ENCODE measurements around the gene SULT1E1. TPM values are rescaled to one million over a fixed set of nuclear protein-coding genes. Genes with fewer than 3 reads are reported as not detected.

Gene SULT1E1
- total RNA-seq, 6 experiments from 2014 or later, result 5.1 to 22.3 (median 6.6) TPM

DNA sequence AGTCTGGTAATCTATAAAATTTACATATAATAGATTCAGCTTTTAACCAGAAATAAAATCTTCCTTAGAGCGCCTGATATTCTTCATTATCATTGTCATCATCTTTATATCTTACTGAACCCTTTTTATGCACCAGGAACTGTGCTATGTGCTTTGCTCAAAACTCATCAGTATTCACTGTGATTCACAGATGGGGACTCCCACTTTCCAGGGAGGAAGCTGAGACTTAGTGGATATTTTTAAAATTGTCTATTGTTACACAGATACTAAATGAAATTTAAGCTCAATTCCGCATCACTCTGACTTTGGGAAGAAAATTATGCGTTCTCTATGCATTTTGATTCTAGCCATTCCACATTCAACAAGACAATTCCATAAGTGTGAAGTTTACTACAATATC is 34.8 kb upstream of the SULT1E1 start:
- no peaks in the 10 kb centered on the region for H3K4me1 ChIP-seq
- no peaks in the 10 kb centered on the region for H3K36me3 ChIP-seq
- intact Hi-C loops (cut with DNase I), result loop anchor here in 1 of 2 donors (10.0 kb wide), 1 partner anchor 290 kb away; no protein-coding TSS in a partner anchor
- DNase-seq (no peak), ATAC-seq (no peak)
- no peak overlapping the region for H3K27ac ChIP-seq
- H3K4me3 ChIP-seq, result no peak overlapping the region
- TF ChIP-seq, protein P1, sequence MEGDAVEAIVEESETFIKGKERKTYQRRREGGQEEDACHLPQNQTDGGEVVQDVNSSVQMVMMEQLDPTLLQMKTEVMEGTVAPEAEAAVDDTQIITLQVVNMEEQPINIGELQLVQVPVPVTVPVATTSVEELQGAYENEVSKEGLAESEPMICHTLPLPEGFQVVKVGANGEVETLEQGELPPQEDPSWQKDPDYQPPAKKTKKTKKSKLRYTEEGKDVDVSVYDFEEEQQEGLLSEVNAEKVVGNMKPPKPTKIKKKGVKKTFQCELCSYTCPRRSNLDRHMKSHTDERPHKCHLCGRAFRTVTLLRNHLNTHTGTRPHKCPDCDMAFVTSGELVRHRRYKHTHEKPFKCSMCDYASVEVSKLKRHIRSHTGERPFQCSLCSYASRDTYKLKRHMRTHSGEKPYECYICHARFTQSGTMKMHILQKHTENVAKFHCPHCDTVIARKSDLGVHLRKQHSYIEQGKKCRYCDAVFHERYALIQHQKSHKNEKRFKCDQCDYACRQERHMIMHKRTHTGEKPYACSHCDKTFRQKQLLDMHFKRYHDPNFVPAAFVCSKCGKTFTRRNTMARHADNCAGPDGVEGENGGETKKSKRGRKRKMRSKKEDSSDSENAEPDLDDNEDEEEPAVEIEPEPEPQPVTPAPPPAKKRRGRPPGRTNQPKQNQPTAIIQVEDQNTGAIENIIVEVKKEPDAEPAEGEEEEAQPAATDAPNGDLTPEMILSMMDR (IDR thresholded peaks at IDR 0.05), result no peak
- no peak for TF ChIP-seq POLR2A (IDR thresholded peaks at IDR 0.05)
- no peaks in the 10 kb centered on the region for H3K27me3 ChIP-seq
- H3K9me3 ChIP-seq, result no peaks in the 10 kb centered on the region
- 89% methylated on average over 3 of the region's 3 CpGs for WGBS (ENCODE audit: insufficient coverage, low coverage, low lambda C conversion rate, missing lambda C conversion rate)

DNA sequence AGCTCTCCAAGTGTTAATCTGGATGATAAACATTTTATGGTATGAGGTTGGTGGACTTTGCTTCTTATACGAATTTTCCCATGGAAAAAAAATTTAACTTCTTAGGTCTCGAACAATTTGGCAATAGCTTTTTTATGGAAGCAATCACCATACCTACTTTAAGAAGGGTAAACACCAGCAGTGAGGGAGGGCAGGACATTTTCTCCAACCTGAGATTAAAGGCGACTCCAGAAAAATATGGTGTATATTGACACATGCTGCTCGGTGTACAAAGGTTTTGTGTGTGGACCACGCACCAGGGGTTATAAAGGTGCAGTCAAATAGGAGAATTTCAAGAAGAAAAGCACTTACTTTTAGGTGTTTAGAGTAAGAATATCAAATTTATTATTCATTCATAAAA is 34.2 kb upstream of the SULT1E1 start:
- no peak for DNase-seq
- Histone ChIP-seq H3K9me3 (no peaks in the 10 kb centered on the region), H3K27me3 (no peaks in the 10 kb centered on the region), H3K36me3 (no peaks in the 10 kb centered on the region), H3K4me1 (no peaks in the 10 kb centered on the region), H3K4me3 (no peak overlapping the region), H3K27ac (no peak overlapping the region)
- ATAC-seq, result no peak
- 17% methylated on average over 5 of the region's 5 CpGs for WGBS (ENCODE audit: insufficient coverage, low coverage, low lambda C conversion rate, missing lambda C conversion rate)
- intact Hi-C loops (cut with DNase I), result loop anchor here in 1 of 2 donors (10.0 kb wide), 1 partner anchor 291 kb away; no protein-coding TSS in a partner anchor
- no peak for TF ChIP-seq POLR2A (IDR thresholded peaks at IDR 0.05)
- TF ChIP-seq, protein P1 (IDR thresholded peaks at IDR 0.05), result no peak

- Histone ChIP-seq H3K27me3 (no peaks in the 10 kb centered on the region), H3K36me3 (no peaks in the 10 kb centered on the region), H3K4me3 (no peak overlapping the region), H3K9me3 (no peaks in the 10 kb centered on the region), H3K27ac (no peak overlapping the region), H3K4me1 (no peaks in the 10 kb centered on the region)
- intact Hi-C loops (cut with DNase I), result loop anchor here (10.0 kb wide), 1 partner anchor 204 kb away; no protein-coding TSS in a partner anchor
- ATAC-seq (no peak), DNase-seq (no peak)
- TF ChIP-seq, protein P1 (IDR thresholded peaks at IDR 0.05), result no peak
- no peak for TF ChIP-seq POLR2A (IDR thresholded peaks at IDR 0.05)
These were observed 28.4 kb upstream of the SULT1E1 start for GRCh38 chr4:69888336-69888735.

DNA sequence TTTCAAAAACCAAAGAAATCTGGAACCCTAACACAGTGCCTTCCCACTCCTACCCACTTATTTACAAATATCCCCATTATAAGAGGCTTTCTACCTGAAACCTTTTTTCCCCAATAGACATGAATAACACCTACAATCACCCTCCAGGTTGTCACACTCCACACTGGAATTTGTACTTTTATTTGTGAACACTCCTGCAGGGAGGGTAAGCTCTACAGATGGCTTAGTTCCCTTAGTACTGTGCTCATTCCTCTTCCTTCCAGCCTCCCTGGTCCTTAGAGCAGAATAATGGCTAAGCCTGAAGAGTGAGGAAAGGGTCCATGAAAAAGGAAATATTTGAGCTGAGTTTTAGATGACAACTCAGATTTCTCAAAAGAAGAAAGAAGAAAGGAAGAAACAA is 22.2 kb upstream of the SULT1E1 start:
- TF ChIP-seq, protein P1 (IDR thresholded peaks at IDR 0.05), result no peak
- no peak for TF ChIP-seq POLR2A (IDR thresholded peaks at IDR 0.05)
- Histone ChIP-seq H3K4me1 (peaks cover 0 to 9% (median 0%) of the 10 kb centered on the region in 4 donors), H3K27ac (no peak overlapping the region), H3K36me3 (no peaks in the 10 kb centered on the region), H3K27me3 (no peaks in the 10 kb centered on the region), H3K4me3 (no peak overlapping the region), H3K9me3 (no peaks in the 10 kb centered on the region)
- no peak for DNase-seq
- ATAC-seq, result peak in 1 of 4 donors; percentile 49
- intact Hi-C loops (cut with DNase I), result loop anchor here (10.0 kb wide), 1 partner anchor 197 kb away; no protein-coding TSS in a partner anchor

Data from right lobe of liver (tissue), 6 donors.